ENCODE data around the gene CDH2.

CDH2 gene

GRCh38 chr18:27996801-27997272 is 180.1 kb downstream of the CDH2 start:
- DNase-seq (ENCODE audit: low read depth in 2 of 2): no peak

DNA sequence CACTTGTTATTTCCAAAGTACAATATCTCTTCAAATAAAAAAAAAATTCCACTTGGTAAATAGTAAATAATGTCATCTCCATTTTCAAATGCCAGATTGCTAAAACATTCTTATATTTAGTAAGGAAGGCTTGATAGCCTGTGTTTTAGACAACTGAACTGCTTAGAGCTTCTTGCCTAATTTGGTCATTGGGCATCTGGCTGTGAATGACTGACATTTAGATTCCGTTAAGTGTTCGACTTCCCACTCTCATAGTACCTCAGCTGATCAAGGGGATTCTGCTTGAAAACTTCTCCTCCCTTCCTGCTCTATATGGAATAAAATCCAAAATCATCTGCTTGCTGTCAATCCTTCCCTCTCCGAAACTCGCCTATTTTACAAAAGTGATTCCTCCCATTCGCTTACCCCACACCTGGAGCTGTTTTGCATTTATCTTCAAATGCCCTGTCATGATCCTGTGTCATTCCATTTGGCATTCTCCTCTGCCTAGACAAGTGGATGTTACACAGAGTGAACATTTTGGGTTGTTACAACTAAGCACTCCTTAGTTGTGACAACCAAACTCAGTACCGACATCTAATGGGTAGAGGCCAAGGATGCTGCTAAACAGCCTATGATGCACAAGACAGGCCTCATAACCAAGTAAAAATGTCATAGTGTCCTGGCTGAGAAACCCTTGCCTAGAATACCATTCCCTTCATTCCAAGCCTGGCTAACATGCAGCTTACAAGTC is 181.0 kb downstream of the CDH2 start:
- no peak for DNase-seq (ENCODE audit: low read depth in 2 of 2)

- DNase-seq (ENCODE audit: low read depth in 2 of 2): no peak
Observed at GRCh38 chr18:27994571-27994970, 182.4 kb downstream of the CDH2 start.

- DNase-seq (ENCODE audit: low read depth in 2 of 2): no peak
Observed at GRCh38 chr18:27991391-27991790, 185.5 kb downstream of the CDH2 start.

DNA sequence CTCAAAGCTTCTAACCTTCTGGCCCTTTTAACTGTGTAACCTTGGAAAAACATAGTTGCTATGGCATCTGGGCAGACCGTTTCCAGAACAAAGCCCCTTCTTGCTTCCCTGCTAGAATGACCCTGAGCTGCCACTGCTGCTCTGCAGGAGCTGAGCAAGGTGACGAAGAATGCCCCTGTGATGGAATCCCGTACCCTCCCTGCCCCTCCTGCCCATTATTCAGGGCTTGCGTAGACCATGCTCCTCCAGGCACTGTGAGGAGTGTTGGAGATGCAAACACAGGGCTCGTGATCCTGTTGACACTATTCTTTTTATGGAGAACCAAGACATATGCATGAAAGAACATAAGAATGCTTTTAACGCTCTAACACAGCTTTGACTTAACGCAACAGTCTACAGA is 191.1 kb downstream of the CDH2 start:
- no peak for DNase-seq (ENCODE audit: low read depth in 2 of 2)

DNA sequence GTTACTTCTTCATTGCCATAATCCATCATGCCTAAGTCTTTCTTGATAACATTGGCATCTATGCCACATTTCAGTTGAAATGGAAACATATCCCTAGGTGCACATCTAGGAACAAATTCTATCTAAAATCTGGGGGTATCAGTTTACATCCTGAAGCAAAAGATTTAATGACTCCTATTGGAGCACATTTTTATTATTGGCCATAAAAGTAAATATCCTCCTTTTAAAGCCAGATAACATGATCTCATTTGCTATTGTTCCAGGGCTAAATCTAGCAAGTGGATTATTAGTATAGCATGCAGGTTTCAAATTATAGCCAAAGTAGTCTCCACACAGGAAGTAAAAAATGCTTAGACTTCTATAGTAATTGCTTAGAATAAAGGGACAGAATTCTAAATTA is 193.2 kb downstream of the CDH2 start:
- DNase-seq (ENCODE audit: low read depth in 2 of 2): no peak

DNA sequence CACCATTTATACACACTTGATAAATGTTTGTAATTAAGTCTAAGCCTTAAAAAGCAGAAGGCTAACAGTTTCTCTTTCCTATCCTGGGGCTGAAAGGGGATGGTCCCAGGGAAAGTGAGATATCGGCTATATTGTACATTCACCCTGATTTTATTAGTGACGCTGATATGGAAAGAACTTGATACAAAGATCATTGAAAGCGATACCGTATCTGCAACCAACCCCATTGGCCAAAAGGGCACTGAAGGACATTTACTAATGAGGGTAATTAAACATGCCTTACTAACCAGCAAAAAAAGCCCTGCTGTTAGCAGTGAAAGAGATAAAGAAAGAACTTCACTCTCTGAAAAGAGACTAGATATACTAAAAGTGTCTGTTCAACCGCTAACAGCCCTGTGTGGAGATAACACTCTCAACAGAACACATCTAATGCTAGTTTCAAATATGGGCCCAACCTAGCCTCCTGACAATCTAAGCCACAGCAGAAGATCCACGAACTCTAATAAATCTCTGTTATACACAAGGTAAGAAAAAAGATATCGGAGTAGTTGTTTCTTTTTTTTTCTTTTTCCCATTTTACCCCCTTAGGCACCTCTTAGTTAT is 200.0 kb downstream of the CDH2 start:
- DNase-seq (ENCODE audit: low read depth in 2 of 2): no peak

- no peak for DNase-seq (ENCODE audit: low read depth in 2 of 2)
Observed at GRCh38 chr18:27970321-27970720, 206.6 kb downstream of the CDH2 start.

DNA sequence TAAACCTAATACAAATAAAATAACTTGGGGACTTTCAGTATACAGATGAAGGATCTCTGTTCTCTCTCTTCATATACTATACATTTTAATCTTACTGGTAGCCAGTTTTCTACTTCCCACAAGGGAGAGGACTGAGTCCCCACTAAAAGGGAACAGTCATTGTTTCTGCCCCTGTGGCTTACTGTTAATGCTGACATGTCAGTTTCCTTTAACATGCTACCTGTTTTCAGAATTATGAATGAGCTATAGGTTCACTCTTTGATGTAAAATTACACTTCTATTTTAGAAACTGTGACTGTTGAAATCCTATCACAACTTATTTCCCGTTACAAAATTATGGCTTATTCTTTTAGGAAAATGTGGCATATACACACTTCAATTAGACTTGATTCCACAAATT is 207.7 kb downstream of the CDH2 start:
- DNase-seq (ENCODE audit: low read depth in 2 of 2): no peak

GRCh38 chr18:27967913-27968824 is 208.8 kb downstream of the CDH2 start:
- DNase-seq (ENCODE audit: low read depth in 2 of 2): no peak

GRCh38 chr18:27966881-27967280 is 210.0 kb downstream of the CDH2 start:
- DNase-seq (ENCODE audit: low read depth in 2 of 2): no peak

DNA sequence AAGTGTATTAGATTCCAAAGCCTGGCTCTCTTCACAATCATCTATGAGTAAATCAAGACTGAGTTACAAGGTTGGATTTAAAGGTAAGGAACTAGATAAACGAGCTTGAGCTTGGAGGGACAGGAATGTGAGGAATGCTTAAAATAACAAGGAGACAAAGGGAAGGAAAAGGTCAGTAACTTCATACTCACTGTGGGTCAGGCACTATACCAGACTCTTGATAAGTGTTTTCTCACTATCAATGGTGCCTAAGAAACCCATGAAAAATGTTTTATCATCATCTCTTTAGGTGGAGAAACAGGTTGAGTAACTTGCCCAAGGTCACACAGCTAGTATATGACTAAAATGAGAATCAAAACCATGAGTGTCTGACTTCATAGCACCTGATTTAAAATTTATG is 212.1 kb downstream of the CDH2 start:
- DNase-seq (ENCODE audit: low read depth in 2 of 2): no peak

- no peak for DNase-seq (ENCODE audit: low read depth in 2 of 2)
Observed at GRCh38 chr18:27959101-27959500, 217.8 kb downstream of the CDH2 start.

GRCh38 chr18:27956001-27956640 is 220.8 kb downstream of the CDH2 start:
- DNase-seq (ENCODE audit: low read depth in 2 of 2): no peak

DNA sequence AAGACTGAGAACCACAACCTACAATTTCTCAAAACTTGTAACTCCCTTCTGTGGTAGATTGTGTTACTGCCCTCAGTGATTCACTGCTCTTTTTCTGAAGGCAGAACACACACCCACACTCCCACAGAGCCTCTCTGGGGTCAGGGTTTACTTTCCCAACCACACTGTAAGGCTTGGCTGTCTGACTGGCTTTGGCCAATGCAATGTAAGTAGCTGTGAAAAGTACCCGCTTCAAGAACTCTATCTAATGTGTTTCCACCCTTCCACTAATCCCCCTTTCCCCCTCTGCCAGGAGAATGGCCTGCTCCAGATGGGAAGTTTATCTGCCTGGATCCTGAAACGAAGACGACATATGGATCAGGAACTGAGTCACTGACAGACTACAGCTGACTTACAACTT is 222.7 kb downstream of the CDH2 start:
- no peak for DNase-seq (ENCODE audit: low read depth in 2 of 2)

GRCh38 chr18:27952741-27953140 is 224.2 kb downstream of the CDH2 start:
- no peak for DNase-seq (ENCODE audit: low read depth in 2 of 2)

DNA sequence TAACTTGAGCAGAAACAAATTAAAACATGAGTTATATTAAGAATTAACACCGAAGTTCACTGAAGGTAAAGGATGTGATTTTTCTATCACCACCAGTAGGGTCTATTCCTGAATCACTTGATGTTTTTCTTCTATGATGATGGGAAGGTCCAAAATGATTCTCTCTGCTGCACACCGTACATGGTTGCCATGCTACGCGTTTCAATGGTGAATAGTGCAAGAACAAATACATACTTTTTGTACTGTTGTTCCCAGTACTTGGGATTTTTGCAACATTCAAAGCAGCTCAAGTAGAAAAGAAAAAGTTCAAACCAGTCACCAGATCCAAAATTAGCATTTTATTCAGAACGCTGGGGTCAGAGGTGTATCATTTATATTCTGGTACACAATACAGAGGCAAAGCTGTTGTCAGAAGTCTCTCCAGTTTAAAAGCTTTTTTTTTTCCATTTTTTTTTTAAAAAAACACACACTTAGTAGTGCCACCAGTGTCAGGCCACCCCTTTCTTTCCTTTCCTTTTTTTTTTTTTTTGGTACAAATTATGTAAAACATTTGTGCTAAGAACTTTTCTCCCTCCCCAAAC is 226.2 kb downstream of the CDH2 start:
- no peak for DNase-seq (ENCODE audit: low read depth in 2 of 2)

DNA sequence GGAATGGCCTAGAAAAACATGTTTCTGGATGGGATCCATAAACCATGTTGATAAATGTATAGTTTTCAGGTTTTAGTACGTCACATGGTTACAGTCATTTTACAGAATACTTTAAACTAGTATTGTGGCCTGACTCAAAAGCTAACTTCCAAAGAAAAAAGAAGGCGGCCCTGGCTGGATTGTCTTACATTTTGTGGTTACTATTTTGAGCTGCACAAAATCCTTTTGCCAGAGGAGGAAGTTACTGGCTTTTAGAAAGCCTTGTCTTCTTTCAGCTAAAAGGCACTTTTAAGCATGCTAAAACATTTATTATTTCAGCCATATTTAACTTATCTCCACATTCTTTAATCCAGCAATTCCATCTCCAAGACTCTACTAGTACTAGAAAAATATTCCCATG is 227.9 kb downstream of the CDH2 start:
- no peak for DNase-seq (ENCODE audit: low read depth in 2 of 2)

DNA sequence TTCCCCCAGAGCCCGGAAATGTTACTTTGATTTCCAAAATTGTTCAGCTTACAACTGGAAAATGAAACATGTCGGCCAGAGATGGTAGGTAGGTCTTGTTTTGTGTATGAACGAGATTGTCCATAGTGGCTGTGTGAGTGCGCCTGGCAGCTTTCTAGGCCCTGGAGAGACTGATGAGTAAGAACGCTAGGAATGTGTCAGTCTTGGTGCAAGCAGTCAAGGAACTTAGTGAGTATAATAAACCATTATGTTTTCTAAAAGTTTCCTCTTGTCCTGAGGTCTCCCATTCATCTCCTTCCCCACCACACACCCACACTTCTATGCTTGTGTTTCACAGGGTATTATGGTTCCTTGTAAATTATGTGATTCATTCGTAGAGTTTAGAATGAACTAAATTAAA is 234.2 kb downstream of the CDH2 start:
- no peak for DNase-seq (ENCODE audit: low read depth in 2 of 2)

GRCh38 chr18:27931535-27931934 is 245.4 kb downstream of the CDH2 start:
- DNase-seq (ENCODE audit: low read depth in 2 of 2): no peak

- DNase-seq (ENCODE audit: low read depth in 2 of 2): no peak
Observed at GRCh38 chr18:27922780-27923179, 254.2 kb downstream of the CDH2 start.
